ENCODE data around the gene FMN2. TPM values are rescaled to one million over a fixed set of nuclear protein-coding genes. Genes with fewer than 3 reads are reported as not detected.

FMN2 gene
- total RNA-seq, 2 donors from 2014 or later, result 0.26 to 0.33 TPM

DNA sequence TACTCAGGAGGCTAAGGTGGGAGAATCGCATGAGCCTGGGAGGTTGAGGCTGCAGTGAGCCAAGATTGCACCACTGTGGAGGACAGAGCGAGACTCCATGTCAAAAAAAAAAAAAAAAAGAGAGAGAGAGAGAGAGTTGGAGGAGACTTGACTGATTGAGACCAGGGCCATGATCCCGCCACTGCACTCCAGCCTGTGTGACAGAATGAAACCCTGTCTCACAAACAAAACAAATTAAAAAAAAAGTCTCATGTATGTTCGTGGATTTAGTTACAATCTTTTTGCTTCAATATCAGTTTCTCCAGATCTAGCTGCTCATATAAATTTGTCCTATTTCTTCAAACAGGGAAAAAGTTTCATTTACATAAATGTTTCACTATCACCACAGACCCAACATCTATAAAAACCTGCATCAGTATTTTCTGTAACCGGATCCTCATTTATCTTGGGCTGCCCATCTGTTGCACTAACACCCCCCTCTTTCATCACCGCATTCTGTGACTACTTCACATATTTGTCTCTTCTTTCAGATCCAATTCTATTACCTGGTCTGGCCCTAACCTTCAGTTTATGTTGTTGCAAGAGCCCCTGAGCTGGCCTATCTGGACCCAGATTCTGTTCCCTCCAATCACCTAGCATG is 393.2 kb downstream of the FMN2 start:
- 61 to 75% methylated on average over 6 of the region's 6 CpGs for WGBS, 2 donors
- no peaks in the 10 kb centered on the region for H3K4me1 ChIP-seq

DNA sequence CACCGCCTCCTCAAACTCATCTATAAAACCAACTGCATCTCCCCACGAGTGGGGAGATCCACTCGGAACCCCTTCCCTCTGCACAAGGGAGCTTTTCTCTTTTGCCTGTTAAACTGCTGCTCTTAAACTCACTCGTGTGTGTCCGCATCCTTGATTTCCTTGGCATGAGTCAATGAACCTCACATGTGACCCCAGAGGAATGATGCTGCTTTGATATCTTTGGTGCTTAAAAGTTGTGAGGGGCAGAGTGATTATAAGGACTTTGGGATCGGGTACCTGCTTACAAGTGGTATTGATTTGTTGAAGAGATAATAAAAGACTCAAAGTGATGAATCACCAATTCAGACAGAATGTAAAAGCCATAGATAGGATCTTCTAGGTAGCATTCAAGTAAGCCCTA is 394.9 kb downstream of the FMN2 start:
- intact Hi-C loops (cut with DNase I), result no loop called here
- Histone ChIP-seq H3K36me3 (replicated peaks in 1 of 2; ENCODE audit: insufficient read depth in 1 of 2, low read depth in 2 of 2) (no peaks in the 10 kb centered on the region), H3K27me3 (no peaks in the 10 kb centered on the region), H3K4me3 (no peak overlapping the region), H3K4me1 (no peaks in the 10 kb centered on the region), H3K27ac (no peak overlapping the region), H3K9me3 (no peaks in the 10 kb centered on the region)
- WGBS, 2 donors, result 49 to 61% methylated on average over 6 of the region's 6 CpGs
- ATAC-seq (no peak), DNase-seq (no peak)
- TF ChIP-seq, protein P1, sequence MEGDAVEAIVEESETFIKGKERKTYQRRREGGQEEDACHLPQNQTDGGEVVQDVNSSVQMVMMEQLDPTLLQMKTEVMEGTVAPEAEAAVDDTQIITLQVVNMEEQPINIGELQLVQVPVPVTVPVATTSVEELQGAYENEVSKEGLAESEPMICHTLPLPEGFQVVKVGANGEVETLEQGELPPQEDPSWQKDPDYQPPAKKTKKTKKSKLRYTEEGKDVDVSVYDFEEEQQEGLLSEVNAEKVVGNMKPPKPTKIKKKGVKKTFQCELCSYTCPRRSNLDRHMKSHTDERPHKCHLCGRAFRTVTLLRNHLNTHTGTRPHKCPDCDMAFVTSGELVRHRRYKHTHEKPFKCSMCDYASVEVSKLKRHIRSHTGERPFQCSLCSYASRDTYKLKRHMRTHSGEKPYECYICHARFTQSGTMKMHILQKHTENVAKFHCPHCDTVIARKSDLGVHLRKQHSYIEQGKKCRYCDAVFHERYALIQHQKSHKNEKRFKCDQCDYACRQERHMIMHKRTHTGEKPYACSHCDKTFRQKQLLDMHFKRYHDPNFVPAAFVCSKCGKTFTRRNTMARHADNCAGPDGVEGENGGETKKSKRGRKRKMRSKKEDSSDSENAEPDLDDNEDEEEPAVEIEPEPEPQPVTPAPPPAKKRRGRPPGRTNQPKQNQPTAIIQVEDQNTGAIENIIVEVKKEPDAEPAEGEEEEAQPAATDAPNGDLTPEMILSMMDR (IDR thresholded peaks at IDR 0.05), result no peak

More for the DNA sequence above, 393.2 kb downstream of the FMN2 start:
- H3K27ac ChIP-seq, result no peak overlapping the region
- DNase-seq (no peak), ATAC-seq (no peak)
- H3K9me3 ChIP-seq, result no peaks in the 10 kb centered on the region
- no peak overlapping the region for H3K4me3 ChIP-seq
- no peaks in the 10 kb centered on the region for H3K27me3 ChIP-seq
- TF ChIP-seq, protein P1 (IDR thresholded peaks at IDR 0.05), result no peak
- no peak for TF ChIP-seq POLR2A (IDR thresholded peaks at IDR 0.05)
- intact Hi-C loops (cut with DNase I), result no loop called here
- H3K36me3 ChIP-seq (replicated peaks in 1 of 2; ENCODE audit: insufficient read depth in 1 of 2, low read depth in 2 of 2), result no peaks in the 10 kb centered on the region

DNA sequence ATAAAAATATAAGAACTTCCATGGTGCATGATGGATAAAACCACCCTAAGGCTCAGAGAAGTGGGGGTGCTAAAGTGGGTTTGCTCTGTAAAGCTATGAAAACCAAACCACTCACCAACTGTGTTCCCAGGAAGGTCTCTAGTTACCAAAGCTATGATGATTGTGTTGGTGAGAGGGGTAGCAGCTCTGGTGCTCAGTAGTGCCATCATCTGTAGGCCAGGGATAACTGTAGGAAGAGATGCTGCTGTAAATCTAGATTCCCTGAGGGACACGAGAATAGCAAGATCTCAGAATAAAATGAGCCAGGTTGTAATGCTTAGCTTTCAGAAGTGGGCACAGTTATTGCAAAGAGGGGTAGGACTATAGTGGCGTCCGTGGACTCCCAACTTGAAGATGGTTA is 395.8 kb downstream of the FMN2 start:
- H3K4me1 ChIP-seq, result no peaks in the 10 kb centered on the region
- H3K36me3 ChIP-seq (replicated peaks in 1 of 2; ENCODE audit: insufficient read depth in 1 of 2, low read depth in 2 of 2), result no peaks in the 10 kb centered on the region
- DNase-seq, result no peak
- WGBS, 2 donors, result 42% methylated on average over 3 of the region's 3 CpGs
- TF ChIP-seq, protein P1 (IDR thresholded peaks at IDR 0.05), result no peak
- TF ChIP-seq POLR2A (IDR thresholded peaks at IDR 0.05), result no peak
- no peaks in the 10 kb centered on the region for H3K27me3 ChIP-seq
- intact Hi-C loops (cut with DNase I), result no loop called here
- H3K9me3 ChIP-seq, result no peaks in the 10 kb centered on the region
- no peak overlapping the region for H3K27ac ChIP-seq
- ATAC-seq, result no peak
- H3K4me3 ChIP-seq, result no peak overlapping the region

DNA sequence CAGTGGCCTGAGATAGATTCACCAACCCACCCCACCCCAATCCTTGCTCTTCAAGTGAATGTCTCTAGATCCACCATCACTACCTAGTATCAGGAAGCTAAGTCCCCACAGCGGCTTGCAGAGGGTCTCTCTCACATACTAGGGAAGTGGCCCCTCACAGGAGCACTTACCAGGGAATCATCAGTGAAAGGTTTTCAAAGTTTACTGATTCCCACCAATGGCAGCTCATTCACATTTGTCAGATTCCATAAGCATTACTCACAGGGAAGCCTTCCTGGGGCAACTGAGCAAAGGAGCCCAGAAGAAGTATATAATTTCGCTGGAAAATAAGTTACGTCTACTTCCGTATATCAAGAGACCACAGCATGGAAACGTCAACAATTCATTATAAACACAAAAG is 399.5 kb downstream of the FMN2 start:
- Histone ChIP-seq H3K9me3 (no peaks in the 10 kb centered on the region), H3K27ac (no peak overlapping the region), H3K27me3 (no peaks in the 10 kb centered on the region), H3K4me3 (no peak overlapping the region), H3K4me1 (no peaks in the 10 kb centered on the region), H3K36me3 (replicated peaks in 1 of 2; ENCODE audit: insufficient read depth in 1 of 2, low read depth in 2 of 2) (no peaks in the 10 kb centered on the region)
- DNase-seq, result no peak
- WGBS, 2 donors, result 58 to 66% methylated on average over 5 of the region's 5 CpGs
- intact Hi-C loops (cut with DNase I), result no loop called here
- ATAC-seq, result no peak
- TF ChIP-seq, protein P1 (IDR thresholded peaks at IDR 0.05), result no peak
- no peak for TF ChIP-seq POLR2A (IDR thresholded peaks at IDR 0.05)

DNA sequence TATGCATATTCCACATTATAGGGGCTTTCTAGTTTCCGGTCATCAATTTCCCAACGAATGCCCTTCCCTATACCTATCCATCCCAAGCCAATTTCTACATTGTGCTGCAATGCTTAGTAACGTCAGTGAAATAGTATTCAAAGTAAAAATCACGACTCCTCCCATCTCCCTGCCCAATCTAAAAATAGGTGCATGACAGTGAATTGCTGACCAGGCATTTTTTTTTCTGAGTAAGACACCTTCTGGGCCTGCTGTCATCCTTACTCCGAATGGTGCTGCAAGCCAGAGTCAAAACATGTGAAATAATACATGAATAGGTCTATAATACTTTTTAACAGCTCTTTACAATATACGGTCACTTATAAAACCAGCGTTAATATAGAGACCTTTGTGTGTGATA is 400.1 kb downstream of the FMN2 start:
- no peaks in the 10 kb centered on the region for H3K9me3 ChIP-seq
- WGBS, 2 donors, result 66 to 72% methylated on average over 7 of the region's 7 CpGs
- H3K36me3 ChIP-seq (replicated peaks in 1 of 2; ENCODE audit: insufficient read depth in 1 of 2, low read depth in 2 of 2), result no peaks in the 10 kb centered on the region
- no peaks in the 10 kb centered on the region for H3K4me1 ChIP-seq
- DNase-seq (no peak), ATAC-seq (no peak)
- no peak overlapping the region for H3K4me3 ChIP-seq
- intact Hi-C loops (cut with DNase I), result no loop called here
- no peak overlapping the region for H3K27ac ChIP-seq
- no peak for TF ChIP-seq POLR2A (IDR thresholded peaks at IDR 0.05)
- TF ChIP-seq, protein P1 (IDR thresholded peaks at IDR 0.05), result no peak
- no peaks in the 10 kb centered on the region for H3K27me3 ChIP-seq

Data from body of pancreas (tissue), 4 donors.